Neural cell (in vitro differentiated cells): ENCODE data around the gene FAM193A.

Experiments
- EZH2 ChIP-seq: fragments of 200-600, 300-800 bp; shearing (Covaris generic), sonication (generic); IDR thresholded peaks from 2 replicates; pipeline ENCODE4 v1.6.1; 2014; ENCODE audit warnings: antibody characterized with exemption, low read length, borderline replicate concordance, mild to moderate bottlenecking; ENCODE audit not compliant: insufficient read depth, poor library complexity, severe bottlenecking
- POLR2AphosphoS5 ChIP-seq: IDR thresholded peaks from 2 replicates; pipeline ENCODE4 v1.6.1; 2012
- REST ChIP-seq: IDR thresholded peaks from 2 replicates; pipeline ENCODE4 v1.6.1; 2012; ENCODE audit warnings: borderline replicate concordance
- TF ChIP-seq, protein P1 (sequence below): fragments of 450-650 bp; IDR thresholded peaks from 2 replicates; pipeline ENCODE4 v1.5.1; 2014; ENCODE audit warnings: antibody characterized with exemption, mild to moderate bottlenecking, moderate library complexity; ENCODE audit not compliant: poor library complexity, severe bottlenecking

GRCh38 chr4:2688697-2689096 is 152.2 kb downstream of the FAM193A start:
- TF ChIP-seq POLR2AphosphoS5, result no peak
- no peak for TF ChIP-seq EZH2
- TF ChIP-seq, protein P1, sequence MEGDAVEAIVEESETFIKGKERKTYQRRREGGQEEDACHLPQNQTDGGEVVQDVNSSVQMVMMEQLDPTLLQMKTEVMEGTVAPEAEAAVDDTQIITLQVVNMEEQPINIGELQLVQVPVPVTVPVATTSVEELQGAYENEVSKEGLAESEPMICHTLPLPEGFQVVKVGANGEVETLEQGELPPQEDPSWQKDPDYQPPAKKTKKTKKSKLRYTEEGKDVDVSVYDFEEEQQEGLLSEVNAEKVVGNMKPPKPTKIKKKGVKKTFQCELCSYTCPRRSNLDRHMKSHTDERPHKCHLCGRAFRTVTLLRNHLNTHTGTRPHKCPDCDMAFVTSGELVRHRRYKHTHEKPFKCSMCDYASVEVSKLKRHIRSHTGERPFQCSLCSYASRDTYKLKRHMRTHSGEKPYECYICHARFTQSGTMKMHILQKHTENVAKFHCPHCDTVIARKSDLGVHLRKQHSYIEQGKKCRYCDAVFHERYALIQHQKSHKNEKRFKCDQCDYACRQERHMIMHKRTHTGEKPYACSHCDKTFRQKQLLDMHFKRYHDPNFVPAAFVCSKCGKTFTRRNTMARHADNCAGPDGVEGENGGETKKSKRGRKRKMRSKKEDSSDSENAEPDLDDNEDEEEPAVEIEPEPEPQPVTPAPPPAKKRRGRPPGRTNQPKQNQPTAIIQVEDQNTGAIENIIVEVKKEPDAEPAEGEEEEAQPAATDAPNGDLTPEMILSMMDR, result no peak
- TF ChIP-seq REST, result no peak
